Measurements from ENCODE around the gene PDXK.
"Not testable (repeated sequence)": the region's sequence is repeated elsewhere in the genome, so short reads cannot be mapped to it uniquely, and the experiment has no call there.

The PDXK gene

GRCh38 chr21:43718872-43719747 is at the start of gene PDXK:
TSS of gene PDXK (plus strand) at chr21:43719129. CDS start at chr21:43719295, 166 bp downstream.
- DNase-seq (ENCODE audit: low read depth), result no peak

DNA sequence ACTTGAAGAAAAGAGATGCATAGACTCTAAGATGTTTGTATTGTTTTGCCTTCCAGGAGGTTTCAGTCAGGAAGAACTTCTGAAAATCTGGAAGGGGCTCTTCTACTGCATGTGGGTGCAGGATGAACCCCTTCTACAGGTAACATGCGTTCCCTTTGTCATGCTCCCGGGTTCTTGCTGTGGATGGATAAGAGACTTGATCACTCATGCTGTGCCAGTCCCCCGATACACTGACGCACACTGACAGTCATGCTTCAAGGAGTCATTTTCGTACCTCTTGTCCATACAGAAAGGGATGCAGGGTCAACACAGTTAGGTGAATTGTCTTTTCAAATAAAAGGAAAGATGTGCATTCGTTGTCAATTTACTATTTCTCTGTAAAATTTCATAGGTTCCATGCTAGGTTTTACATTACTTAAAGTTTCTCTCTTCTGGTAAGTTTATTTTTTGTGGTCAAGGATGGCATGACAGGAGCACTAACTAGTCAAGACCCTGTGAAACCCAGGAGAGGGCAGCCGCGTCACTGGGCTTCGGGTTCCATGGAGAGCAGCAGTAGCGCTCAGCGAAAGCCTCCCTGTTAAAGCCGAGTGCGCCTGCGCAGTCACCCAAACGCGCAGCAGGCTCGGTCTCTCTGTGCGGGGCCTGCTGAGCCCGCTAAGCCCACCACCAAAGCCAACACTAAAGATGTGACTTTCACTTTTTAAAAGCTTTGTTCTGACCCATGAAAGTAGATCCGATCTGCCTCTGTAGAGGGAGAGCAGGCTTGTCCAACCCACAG is 48.9 kb upstream of the PDXK start:
- DNase-seq (ENCODE audit: low read depth), result no peak

DNA sequence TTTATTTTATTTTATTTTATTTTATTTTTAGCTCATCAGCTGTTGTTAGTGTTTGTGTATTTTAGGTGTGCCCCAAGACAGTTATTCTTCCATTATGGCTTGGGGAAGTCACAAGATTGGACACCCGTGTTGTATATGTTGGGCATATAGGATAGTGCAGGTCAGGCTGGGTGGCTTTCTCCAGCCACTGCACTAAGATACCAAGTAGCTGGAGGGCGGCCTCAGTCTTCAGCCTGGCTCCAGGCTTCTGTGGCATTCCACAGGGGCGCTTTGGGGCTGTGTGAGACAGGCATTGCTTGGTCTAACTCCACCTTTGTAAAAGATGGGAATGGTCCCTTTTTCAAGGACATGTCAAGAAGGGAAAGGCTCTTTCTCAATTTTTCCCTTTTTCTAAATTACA is 43.1 kb upstream of the PDXK start:
- no peak for DNase-seq (ENCODE audit: low read depth)

GRCh38 chr21:43676391-43676790 is 42.5 kb upstream of the PDXK start:
- no peak for DNase-seq (ENCODE audit: low read depth)

DNA sequence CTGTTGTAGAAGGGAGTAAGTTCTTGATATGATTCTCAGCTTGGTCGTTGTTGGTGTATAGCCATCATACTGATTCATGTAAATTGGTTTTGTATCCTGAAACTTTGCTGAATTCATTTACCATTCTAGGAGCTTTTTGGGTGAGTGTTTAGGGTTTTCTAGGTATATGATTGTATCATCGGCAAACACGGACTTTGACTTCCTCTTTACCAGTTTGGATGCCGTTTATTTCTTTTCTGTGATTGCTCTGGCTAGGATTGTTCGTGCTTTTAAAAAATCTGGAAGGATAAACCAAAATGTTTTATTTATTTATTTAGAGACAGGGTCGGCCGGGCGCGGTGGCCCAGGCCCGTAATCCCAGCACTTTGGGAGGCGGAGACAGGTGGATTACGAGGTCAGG is 39.0 kb upstream of the PDXK start:
- DNase-seq (ENCODE audit: low read depth), result no peak

GRCh38 chr21:43680421-43680820 is 38.5 kb upstream of the PDXK start:
- not testable (repeated sequence) for DNase-seq (ENCODE audit: low read depth)

GRCh38 chr21:43681650-43682049 is 37.3 kb upstream of the PDXK start:
- DNase-seq (ENCODE audit: low read depth), result no peak

DNA sequence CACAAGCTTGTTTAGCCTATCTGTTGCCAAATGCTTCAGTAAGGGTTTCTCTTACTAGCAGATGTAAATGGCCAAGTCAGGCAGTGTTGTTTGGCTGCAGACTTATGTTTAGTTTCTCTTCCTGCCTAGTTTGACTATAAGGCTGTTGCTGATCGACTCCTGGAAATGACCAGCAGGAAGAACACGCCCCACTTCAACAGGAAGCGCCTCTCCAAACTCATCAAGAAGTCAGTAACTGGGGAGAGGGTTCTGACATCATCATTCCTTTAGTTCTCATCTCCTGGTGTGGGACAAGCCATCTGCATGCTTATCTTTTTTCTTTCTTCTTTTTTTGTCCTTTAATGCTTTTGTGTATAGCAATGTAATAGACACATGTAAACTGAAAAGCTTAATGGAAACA is 34.5 kb upstream of the PDXK start:
- DNase-seq (ENCODE audit: low read depth), result no peak

GRCh38 chr21:43686811-43687565 is 31.9 kb upstream of the PDXK start:
- no peak for DNase-seq (ENCODE audit: low read depth)

DNA sequence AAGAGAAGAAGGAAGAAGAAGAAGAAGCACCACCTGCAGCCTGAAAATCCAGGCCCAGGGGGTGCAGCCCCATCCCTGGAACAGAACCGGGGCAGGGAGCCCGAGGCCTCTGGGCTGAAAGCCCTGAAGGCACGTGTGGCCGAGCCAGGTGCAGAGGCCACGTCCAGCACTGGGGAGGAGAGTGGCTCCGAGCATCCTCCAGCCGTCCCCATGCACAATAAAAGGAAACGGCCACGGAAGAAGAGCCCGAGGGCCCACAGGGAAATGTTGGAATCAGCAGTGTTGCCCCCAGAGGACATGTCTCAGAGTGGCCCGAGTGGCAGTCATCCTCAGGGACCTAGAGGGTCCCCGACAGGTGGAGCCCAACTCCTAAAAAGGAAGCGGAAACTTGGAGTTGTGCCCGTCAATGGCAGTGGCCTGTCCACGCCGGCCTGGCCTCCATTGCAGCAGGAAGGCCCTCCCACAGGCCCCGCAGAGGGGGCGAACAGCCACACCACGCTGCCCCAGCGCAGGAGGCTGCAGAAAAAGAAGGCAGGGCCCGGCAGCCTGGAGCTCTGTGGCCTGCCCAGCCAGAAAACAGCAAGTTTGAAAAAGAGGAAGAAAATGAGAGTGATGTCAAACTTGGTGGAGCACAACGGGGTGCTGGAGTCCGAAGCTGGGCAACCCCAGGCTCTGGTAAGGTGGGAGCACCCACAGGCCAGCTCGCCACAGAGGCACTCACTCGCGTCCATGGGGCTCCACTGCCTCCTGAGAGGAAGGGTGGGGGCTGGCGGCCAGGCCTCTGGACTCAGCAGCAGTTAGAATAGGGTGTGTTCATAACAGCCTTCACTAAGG is 31.1 kb upstream of the PDXK start:
- no peak for DNase-seq (ENCODE audit: low read depth)

- no peak for DNase-seq (ENCODE audit: low read depth)
Measured at GRCh38 chr21:43688906-43689305, 30.0 kb upstream of the PDXK start.

GRCh38 chr21:43689556-43690337 is 29.2 kb upstream of the PDXK start:
- no peak for DNase-seq (ENCODE audit: low read depth)

GRCh38 chr21:43690346-43690745 is 28.6 kb upstream of the PDXK start:
- DNase-seq (ENCODE audit: low read depth), result no peak

GRCh38 chr21:43691086-43691795 is 27.7 kb upstream of the PDXK start:
- no peak for DNase-seq (ENCODE audit: low read depth)

DNA sequence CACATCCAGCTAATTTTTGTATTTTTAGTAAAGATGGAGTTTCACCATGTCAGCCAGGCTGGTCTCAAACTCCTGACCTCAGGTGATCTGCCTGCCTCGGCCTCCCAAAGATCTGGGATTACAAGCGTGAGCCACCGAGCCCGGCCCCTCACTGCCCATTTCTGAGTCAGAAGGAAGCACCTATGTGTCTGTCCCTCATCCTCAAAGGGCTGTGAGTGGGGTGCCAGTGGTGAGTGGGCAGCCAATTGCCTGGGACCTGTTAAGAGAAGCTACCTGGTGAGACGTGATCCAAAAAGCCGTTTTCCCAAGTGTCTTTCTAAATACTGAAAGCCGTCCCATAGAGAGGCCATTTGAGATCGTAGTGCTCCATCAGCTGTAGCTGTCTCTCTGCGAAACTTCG is 27.1 kb upstream of the PDXK start:
- DNase-seq (ENCODE audit: low read depth), result no peak

DNA sequence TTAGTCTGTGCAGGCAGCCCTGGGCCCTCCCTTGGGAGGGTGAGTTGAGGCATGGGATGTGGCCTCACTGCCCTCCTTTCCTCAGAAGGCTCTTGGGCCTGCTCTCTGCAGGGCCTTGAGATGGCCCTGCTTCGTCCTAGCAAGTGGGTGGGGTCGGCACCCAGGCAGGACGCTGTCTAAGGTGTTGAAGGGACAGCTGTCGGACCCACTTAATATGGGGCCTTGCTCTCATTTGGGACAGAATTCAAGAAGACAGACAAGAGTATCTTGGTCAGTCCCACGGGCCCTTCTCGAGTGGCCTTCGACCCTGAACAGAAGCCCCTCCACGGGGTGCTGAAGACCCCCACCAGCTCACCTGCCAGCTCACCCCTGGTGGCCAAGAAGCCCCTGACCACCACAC is 26.0 kb upstream of the PDXK start:
- DNase-seq (ENCODE audit: low read depth), result no peak

- no peak for DNase-seq (ENCODE audit: low read depth)
Measured at GRCh38 chr21:43693981-43694380, 24.9 kb upstream of the PDXK start.

GRCh38 chr21:43694437-43695079 is 24.4 kb upstream of the PDXK start:
- DNase-seq (ENCODE audit: low read depth), result no peak

DNA sequence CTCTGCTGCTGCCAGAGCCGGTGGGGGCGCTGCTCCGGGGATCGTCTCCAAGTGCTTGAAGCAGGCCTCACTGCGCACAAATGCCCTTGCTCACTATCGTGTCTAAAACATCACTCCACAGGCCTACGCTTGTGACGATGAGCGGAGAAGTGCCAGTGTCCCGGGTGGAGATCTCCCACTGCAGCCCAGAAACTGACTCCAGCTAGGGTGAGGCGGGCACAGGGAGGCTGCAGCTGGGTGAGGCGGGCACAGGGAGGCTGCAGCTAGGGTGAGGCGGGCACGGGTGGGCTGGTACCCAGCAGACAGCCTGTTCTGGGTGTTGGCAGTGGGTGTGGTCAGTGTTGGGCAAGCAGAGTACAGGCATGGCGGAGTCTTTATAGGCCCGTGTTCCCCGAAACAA is 22.7 kb upstream of the PDXK start:
- no peak for DNase-seq (ENCODE audit: low read depth)
